Astrocyte (in vitro differentiated cells and primary cell): ENCODE data around the gene FAAH2. TPM values are rescaled to one million over a fixed set of nuclear protein-coding genes. Genes with fewer than 3 reads are reported as not detected.
"Not testable (repeated sequence)": the region's sequence is repeated elsewhere in the genome, so short reads cannot be mapped to it uniquely, and the experiment has no call there.

ENCODE experiments used
- DNase-seq: peaks from one replicate; pipeline ENCODE4 v3.0.0-alpha.2; 2010; ENCODE audit warnings: low read depth
- FAIRE-seq: peaks from 2 replicates; lab custom pipeline; 2011; peaks lifted over from hg19 to GRCh38; lab: Jason Lieb, UNC
- H2AFZ ChIP-seq: 2 replicates; pipeline ENCODE4 v1.6.0; 2012; ENCODE audit warnings: low read depth, low read length, inconsistent platforms
- H3K27ac ChIP-seq: 2 replicates; pipeline ENCODE4 v1.5.1; 2011; ENCODE audit warnings: low read depth, low read length, inconsistent platforms
- H3K27me3 ChIP-seq: 2 replicates; pipeline ENCODE4 v1.6.0; 2011; ENCODE audit warnings: low read length, inconsistent platforms; ENCODE audit not compliant: insufficient read depth
- H3K36me3 ChIP-seq: 2 replicates; pipeline ENCODE4 v1.5.1; 2011; ENCODE audit warnings: low read length, inconsistent platforms; ENCODE audit not compliant: insufficient read depth
- H3K4me1 ChIP-seq: 2 replicates; pipeline ENCODE4 v1.5.1; 2011; ENCODE audit warnings: low read length, inconsistent platforms; ENCODE audit not compliant: insufficient read depth
- H3K4me2 ChIP-seq: 2 replicates; pipeline ENCODE4 v1.6.0; 2012; ENCODE audit warnings: low read length, inconsistent platforms
- H3K4me3 ChIP-seq: 2 replicates; pipeline ENCODE4 v1.5.1; 2011; ENCODE audit warnings: low read depth, mild to moderate bottlenecking, low read length, inconsistent platforms; ENCODE audit not compliant: insufficient read depth
- H3K79me2 ChIP-seq: 2 replicates; pipeline ENCODE4 v1.6.0; 2012; ENCODE audit warnings: mild to moderate bottlenecking, low read length, inconsistent platforms; ENCODE audit not compliant: insufficient read depth
- H3K9ac ChIP-seq: 2 replicates; pipeline ENCODE4 v1.6.0; 2012; ENCODE audit warnings: mild to moderate bottlenecking, low read length, inconsistent platforms
- H3K9me3 ChIP-seq: 2 replicates; pipeline ENCODE4 v1.5.1; 2012; ENCODE audit warnings: low read depth, mild to moderate bottlenecking, low read length, inconsistent platforms; ENCODE audit not compliant: insufficient read depth
- H4K20me1 ChIP-seq: 2 replicates; pipeline ENCODE4 v1.6.0; 2012; ENCODE audit warnings: low read length, inconsistent platforms; ENCODE audit not compliant: insufficient read depth
- H3K27ac Mint-ChIP-seq: one replicate; pipeline ENCODE4 v1.8.0; 2021; ENCODE audit warnings: mild to moderate bottlenecking, mixed read lengths; ENCODE audit not compliant: unreplicated experiment
- H3K27me3 Mint-ChIP-seq: one replicate; pipeline ENCODE4 v1.8.0; 2021; ENCODE audit warnings: low read depth, mixed read lengths; ENCODE audit not compliant: unreplicated experiment
- H3K36me3 Mint-ChIP-seq: one replicate; pipeline ENCODE4 v1.8.0; 2021; ENCODE audit warnings: low read depth, mixed read lengths; ENCODE audit not compliant: unreplicated experiment
- H3K4me1 Mint-ChIP-seq: one replicate; pipeline ENCODE4 v1.8.0; 2021; ENCODE audit warnings: low read depth, mixed read lengths; ENCODE audit not compliant: unreplicated experiment
- H3K4me3 Mint-ChIP-seq: one replicate; pipeline ENCODE4 v1.8.0; 2021; ENCODE audit warnings: mild to moderate bottlenecking, moderate library complexity, mixed read lengths; ENCODE audit not compliant: unreplicated experiment
- H3K9me3 Mint-ChIP-seq: one replicate; pipeline ENCODE4 v1.8.0; 2021; ENCODE audit warnings: mild to moderate bottlenecking, mixed read lengths; ENCODE audit not compliant: unreplicated experiment
- EZH2 ChIP-seq: IDR thresholded peaks from 2 replicates; pipeline ENCODE4 v1.6.1; 2012; ENCODE audit warnings: mild to moderate bottlenecking, low read length, inconsistent platforms; ENCODE audit not compliant: insufficient read depth
- total RNA-seq: library from RNA; stranded (reverse); gene quantifications from 2 replicates; pipeline ENCODE4 v1.2.1, GENCODE V29; 2021
- TF ChIP-seq, protein P1 (sequence below): IDR thresholded peaks from 2 replicates; pipeline ENCODE4 v1.5.1; 2011; ENCODE audit warnings: low read depth, mild to moderate bottlenecking, inconsistent platforms, low read length, moderate library complexity; ENCODE audit not compliant: insufficient read depth

Gene FAAH2
- total RNA-seq, 1 donor from 2014 or later: 0.20 TPM

DNA sequence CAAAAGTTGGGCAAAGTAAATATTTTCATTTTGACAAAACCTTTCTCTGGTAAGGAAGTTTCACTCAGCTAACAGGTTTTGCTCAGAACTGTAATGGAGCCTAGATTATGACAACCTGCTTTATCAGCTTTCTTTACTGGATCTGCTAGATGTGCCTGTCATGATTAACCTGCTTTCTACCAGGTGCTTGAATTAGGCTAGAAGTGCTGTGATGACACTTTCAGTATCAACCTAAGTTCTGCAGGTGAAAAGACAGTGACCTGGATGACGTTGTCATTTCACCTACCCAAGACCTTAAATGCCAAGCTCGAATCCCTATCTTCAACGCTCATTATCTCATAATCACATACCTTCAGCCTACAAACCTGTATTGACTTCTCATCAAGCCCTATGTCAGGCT, 1.5 kb upstream of the FAAH2 start:
- Histone ChIP-seq H3K79me2 (no peaks in the 10 kb centered on the region), H3K27ac (no peak overlapping the region), H2AFZ (no peak overlapping the region), H3K9me3 (no peaks in the 10 kb centered on the region), H4K20me1 (no peaks in the 10 kb centered on the region), H3K9ac (no peak overlapping the region), H3K4me2 (no peak overlapping the region), H3K4me3 (no peak overlapping the region), H3K27me3 (no peaks in the 10 kb centered on the region), H3K4me1 (no peaks in the 10 kb centered on the region), H3K36me3 (no peaks in the 10 kb centered on the region)
- DNase-seq (no peak), FAIRE-seq (peak; percentile 94)
- Mint-ChIP-seq H3K27ac (no peak overlapping the region), H3K4me3 (no peak overlapping the region), H3K36me3 (no peaks in the 10 kb centered on the region), H3K4me1 (no peaks in the 10 kb centered on the region), H3K27me3 (peaks cover 7% of the 10 kb centered on the region), H3K9me3 (no peaks in the 10 kb centered on the region)
- TF ChIP-seq, protein P1, sequence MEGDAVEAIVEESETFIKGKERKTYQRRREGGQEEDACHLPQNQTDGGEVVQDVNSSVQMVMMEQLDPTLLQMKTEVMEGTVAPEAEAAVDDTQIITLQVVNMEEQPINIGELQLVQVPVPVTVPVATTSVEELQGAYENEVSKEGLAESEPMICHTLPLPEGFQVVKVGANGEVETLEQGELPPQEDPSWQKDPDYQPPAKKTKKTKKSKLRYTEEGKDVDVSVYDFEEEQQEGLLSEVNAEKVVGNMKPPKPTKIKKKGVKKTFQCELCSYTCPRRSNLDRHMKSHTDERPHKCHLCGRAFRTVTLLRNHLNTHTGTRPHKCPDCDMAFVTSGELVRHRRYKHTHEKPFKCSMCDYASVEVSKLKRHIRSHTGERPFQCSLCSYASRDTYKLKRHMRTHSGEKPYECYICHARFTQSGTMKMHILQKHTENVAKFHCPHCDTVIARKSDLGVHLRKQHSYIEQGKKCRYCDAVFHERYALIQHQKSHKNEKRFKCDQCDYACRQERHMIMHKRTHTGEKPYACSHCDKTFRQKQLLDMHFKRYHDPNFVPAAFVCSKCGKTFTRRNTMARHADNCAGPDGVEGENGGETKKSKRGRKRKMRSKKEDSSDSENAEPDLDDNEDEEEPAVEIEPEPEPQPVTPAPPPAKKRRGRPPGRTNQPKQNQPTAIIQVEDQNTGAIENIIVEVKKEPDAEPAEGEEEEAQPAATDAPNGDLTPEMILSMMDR: no peak
- no peak for TF ChIP-seq EZH2

DNA sequence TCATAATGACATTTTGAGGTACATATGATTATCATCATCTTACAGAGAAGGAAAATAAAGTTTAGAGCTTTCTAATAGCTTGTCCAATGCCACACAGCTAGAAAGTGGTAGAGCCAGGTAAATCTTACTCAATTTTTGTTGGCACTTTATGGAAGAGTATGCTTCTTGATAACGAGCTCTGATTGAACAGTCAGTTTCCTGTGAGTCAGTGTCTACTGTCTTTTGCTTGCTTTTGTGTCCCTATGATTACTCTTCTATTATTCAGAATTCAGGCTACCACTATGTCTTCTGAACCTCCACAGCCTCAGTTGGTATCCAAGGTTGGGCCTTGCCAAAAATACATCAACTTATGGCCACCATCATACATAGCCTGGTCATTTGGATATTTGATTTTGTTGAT, 2.6 kb downstream of the FAAH2 start:
- FAIRE-seq (no peak), DNase-seq (no peak)
- H4K20me1 ChIP-seq: no peaks in the 10 kb centered on the region
- no peaks in the 10 kb centered on the region for H3K79me2 ChIP-seq
- no peak overlapping the region for H3K4me2 ChIP-seq
- H3K9me3 Mint-ChIP-seq: no peaks in the 10 kb centered on the region
- no peaks in the 10 kb centered on the region for H3K4me1 Mint-ChIP-seq
- no peak overlapping the region for H3K27ac ChIP-seq
- H3K27me3 Mint-ChIP-seq: peaks cover 7% of the 10 kb centered on the region
- H3K27ac Mint-ChIP-seq: no peak overlapping the region
- no peaks in the 10 kb centered on the region for H3K27me3 ChIP-seq
- H3K36me3 ChIP-seq: no peaks in the 10 kb centered on the region
- no peaks in the 10 kb centered on the region for H3K36me3 Mint-ChIP-seq
- H3K9me3 ChIP-seq: no peaks in the 10 kb centered on the region
- H3K9ac ChIP-seq: no peak overlapping the region
- no peak overlapping the region for H3K4me3 Mint-ChIP-seq
- no peak overlapping the region for H3K4me3 ChIP-seq
- H2AFZ ChIP-seq: no peak overlapping the region
- TF ChIP-seq, protein P1: no peak
- TF ChIP-seq EZH2: no peak
- H3K4me1 ChIP-seq: no peaks in the 10 kb centered on the region

DNA sequence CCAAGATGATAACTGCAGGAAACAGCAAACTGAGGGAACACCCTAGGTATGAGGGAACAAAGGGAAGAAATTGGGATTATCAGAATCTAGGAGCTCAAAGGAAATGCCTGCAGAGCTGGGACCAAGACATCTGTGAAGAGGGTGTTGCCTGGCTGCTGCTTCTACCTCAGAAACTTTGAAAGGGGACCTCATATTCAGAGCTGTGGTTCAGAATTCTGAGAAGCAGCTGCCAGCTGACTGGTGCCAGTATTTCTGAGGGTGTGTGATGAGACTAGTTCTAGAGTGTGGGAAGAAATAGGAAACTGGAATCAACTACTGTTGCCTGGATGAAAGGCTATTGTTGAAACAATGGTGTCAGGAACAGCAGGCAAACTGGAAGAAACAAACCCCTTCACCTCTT, 8.5 kb downstream of the FAAH2 start:
- no peak overlapping the region for H3K9ac ChIP-seq
- no peaks in the 10 kb centered on the region for H3K27me3 Mint-ChIP-seq
- FAIRE-seq: no peak

DNA sequence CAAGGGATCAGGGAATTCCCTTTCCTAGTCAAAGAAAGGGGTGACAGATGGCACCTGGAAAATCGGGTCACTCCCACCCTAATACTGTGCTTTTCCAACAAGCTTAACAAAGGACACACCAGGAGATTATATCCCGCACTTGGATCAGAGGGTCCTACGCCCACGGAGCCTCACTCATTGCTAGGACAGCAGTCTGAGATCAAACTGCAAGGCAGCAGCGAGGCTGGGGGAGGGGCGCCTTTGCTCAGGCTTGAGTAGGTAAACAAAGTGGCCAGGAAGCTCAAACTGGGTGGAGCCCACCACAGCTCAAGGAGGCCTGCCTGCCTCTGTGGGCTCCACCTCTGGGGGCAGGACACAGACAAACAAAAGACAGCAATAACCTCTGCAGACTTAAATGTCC, 9.2 kb downstream of the FAAH2 start:
- not testable (repeated sequence) for H3K36me3 ChIP-seq, H3K27ac ChIP-seq, H3K9me3 ChIP-seq, H3K4me3 ChIP-seq, H3K27ac Mint-ChIP-seq, H3K4me1 ChIP-seq, H2AFZ ChIP-seq, H3K9ac ChIP-seq, FAIRE-seq, H3K4me3 Mint-ChIP-seq, H3K27me3 Mint-ChIP-seq, H3K27me3 ChIP-seq, H3K9me3 Mint-ChIP-seq, H3K4me2 ChIP-seq, H3K36me3 Mint-ChIP-seq, DNase-seq, H3K79me2 ChIP-seq, H3K4me1 Mint-ChIP-seq, H4K20me1 ChIP-seq

More for the DNA sequence above, 8.5 kb downstream of the FAAH2 start:
- Histone ChIP-seq H3K4me2 (no peak overlapping the region), H3K27me3 (no peaks in the 10 kb centered on the region), H4K20me1 (no peaks in the 10 kb centered on the region), H3K27ac (no peak overlapping the region), H3K36me3 (no peaks in the 10 kb centered on the region), H3K9me3 (no peaks in the 10 kb centered on the region), H2AFZ (no peak overlapping the region), H3K79me2 (no peaks in the 10 kb centered on the region), H3K4me1 (no peaks in the 10 kb centered on the region), H3K4me3 (no peak overlapping the region)
- Mint-ChIP-seq H3K9me3 (peaks cover 4% of the 10 kb centered on the region), H3K36me3 (peaks cover 1% of the 10 kb centered on the region), H3K27ac (no peak overlapping the region), H3K4me3 (no peak overlapping the region), H3K4me1 (no peaks in the 10 kb centered on the region)
- no peak for DNase-seq
- TF ChIP-seq EZH2: no peak
- TF ChIP-seq, protein P1: no peak
